NCI-H2081 (cell line): ENCODE results near the gene GDI2.
"Not testable (repeated sequence)": the region's sequence is repeated elsewhere in the genome, so short reads cannot be mapped to it uniquely, and the experiment has no call there.

Experiments used
- DNase-seq, 2 experiments: peaks; one replicate each; lab custom pipeline; 2025; lab: John Stamatoyannopoulos, UW

The GDI2 gene

DNA sequence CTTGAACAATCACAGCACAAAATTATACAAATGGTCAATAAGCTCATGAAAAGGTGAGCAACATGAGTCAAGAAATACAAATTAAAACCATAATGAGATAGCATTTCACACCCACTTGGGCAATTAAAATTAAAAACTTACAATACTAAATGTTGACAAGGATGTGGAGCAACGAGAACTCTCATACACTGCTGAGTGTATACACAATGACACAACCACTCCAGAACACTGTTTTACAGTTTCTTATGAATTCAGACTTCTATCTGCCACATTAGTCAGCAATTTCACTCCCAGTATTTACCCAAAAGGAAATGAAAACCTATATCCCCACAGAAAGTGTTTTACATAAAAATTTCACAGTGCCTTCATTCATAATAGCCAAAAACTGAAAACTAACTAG lies 31.1 kb downstream of the GDI2 start:
- no peak for DNase-seq

DNA sequence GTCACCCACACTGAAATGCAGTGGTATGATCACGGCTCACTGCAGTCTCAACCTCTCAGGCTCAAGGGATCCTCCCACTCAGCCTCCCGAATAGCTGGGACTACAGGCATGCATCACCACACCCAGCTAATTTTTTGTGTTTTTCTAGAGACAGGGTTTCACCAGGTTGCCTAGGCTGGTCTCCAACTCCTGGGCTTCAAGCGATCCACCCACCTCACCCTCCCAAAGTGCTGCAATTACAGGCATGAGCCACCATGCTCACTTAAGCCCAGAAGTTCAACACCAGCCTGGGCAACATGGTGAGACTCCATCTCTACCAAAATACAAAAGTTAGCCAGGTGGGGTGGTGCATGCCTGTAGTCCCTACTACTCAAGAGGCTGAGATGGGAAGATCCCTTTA lies 33.5 kb downstream of the GDI2 start:
- no peak for DNase-seq

DNA sequence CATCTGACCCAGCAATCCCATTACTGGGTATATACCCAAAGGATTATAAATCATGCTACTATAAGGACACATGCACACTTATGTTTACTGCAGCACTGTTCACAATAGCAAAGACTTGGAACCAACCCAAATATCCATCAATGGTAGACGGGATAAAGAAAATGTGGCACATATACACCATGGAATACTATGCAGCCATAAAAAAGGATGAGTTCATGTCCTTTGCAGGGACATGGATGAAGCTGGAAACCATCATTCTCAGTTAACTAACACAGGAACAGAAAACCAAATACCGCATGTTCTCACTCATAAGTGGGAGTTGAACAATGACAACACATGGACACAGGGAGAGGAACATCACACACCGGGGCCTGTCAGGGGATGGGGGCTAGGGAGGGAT lies 35.5 kb downstream of the GDI2 start:
- DNase-seq, result not testable (repeated sequence)

DNA sequence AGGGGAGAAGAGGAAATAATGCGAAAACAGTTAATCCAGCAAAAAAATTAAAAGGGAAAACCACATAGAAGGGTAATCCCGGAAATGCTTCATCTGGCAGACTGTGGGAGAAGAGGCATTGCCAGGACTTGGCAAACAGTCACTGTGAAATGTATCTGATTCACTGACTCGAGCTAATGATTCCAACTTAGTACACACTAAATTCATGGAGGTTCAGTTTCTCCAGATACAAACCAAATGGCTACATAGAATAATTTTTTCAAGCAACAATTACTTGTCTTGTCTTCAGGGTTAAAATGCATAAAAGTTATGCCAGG lies 36.4 kb downstream of the GDI2 start:
- no peak for DNase-seq

DNA sequence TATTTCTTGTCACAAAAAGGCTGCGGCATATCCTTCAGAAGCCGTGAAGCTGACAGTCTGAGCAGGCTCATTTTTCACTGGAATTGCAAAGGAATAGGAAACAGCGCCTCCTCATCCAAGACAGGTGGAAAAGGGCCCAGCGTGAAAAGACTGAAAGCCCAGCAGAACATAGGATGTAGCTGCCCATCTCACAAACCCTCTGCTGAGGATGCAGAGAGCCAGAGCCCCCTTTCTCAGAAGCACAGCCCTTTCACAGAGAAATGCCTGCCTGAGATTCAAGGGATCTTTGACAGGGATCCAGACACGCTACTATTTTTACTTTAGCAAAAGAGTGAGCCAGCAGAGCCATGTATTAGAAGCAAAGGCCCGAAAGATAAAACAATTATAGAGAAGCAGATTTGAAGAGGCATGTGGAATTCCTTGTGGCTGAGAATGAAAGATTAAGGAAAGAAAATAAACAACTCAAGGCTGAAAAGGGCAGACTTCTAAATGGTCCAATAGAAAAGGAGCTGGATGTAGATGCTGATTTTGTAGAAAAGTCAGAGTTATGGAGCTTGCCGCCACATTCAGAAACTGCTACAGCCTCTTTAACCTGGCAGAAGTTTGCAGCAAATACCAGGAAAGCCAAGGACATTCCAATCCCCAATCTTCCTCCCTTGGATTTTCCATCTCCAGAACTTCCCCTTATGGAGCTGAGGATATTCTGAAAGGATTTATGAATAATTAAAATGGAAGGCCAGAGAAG lies 36.9 kb downstream of the GDI2 start:
- DNase-seq, result no peak

DNA sequence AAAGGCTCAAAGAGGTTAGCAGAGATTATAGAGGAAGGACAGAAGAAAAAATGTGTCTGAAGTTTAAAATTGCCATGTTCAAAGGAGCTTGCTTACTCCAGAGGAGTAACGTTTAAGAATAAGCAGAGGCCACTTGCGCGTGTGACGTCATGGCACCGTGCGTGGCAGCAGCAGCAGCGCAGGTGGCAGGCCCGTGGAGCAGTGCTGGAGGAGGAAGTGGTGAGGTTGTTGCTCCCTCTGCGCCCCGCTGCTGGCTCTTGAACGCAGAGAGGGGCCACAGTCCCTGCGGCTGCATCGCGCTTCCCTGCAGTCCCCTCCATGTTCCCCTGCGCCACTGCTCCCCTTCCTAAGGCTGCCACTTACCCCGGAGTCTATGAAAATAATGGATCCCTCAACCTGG lies 37.5 kb downstream of the GDI2 start:
- DNase-seq, result no peak

DNA sequence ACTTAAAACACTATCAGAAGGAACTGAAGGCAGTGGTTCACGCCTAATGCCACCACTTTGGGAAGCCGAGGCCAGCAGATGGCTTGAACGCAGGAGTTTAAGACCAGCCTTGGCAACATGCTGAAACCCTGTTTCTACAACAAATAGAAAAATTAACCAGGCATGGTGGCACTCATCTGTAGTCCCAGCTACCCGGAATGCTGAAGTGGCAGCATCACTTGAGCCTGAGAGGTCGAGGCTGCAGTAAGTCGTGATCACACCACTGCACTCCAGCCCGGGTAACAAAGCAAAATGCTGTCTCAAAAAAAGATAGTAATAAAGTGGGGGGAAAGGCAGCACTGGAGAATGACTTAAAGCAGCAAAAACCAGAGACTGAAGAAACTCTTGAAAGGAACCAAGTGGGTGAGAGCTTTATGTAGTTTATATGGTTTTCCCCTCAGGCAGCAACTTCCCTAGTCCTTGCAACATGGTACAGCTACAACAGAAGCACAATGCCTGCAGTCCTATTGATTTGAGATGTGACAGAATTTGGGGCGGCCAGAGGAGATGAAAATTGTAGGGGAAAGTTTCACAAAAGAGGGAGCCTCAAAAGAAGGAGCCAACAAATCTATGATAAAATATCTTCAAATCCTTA lies 38.1 kb downstream of the GDI2 start:
- no peak for DNase-seq

DNA sequence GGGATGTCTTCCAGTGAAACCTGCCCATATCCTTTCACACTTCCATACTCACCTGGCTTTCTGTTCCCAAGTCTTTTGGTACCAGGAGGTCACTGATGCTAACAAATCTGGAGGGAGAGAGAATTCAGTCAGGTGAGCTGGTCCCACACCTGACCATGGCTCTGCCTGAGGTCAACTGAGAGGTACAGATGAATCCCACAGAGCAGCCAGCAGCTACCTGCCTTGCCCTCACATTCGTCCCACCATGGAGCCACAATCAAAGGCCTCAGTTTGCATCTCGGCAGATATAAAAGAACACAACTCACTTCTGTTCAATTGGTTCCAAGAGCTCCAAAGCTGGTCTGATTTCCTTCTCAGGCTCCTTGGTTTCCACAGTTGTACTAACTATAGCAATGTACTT lies 47.0 kb downstream of the GDI2 start:
- DNase-seq, result no peak

DNA sequence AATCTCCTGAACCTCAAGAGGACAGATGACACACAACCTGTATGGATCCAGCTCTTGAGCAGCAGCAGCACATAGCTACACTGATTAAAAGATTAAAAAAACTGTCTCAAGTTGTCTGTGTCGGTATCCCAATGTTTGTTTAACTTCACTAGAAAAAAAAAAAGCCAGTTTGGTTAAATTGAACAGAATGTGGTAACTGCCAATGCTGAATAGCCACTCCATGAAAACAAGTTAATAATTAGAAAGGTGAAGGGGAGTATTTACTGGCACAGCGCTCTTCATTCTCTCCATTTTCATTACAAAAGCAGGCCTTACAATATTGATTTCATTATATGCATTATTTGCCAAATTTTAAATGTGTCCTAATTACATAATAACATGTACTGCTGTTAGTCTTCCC lies 47.6 kb downstream of the GDI2 start:
- DNase-seq, result no peak

DNA sequence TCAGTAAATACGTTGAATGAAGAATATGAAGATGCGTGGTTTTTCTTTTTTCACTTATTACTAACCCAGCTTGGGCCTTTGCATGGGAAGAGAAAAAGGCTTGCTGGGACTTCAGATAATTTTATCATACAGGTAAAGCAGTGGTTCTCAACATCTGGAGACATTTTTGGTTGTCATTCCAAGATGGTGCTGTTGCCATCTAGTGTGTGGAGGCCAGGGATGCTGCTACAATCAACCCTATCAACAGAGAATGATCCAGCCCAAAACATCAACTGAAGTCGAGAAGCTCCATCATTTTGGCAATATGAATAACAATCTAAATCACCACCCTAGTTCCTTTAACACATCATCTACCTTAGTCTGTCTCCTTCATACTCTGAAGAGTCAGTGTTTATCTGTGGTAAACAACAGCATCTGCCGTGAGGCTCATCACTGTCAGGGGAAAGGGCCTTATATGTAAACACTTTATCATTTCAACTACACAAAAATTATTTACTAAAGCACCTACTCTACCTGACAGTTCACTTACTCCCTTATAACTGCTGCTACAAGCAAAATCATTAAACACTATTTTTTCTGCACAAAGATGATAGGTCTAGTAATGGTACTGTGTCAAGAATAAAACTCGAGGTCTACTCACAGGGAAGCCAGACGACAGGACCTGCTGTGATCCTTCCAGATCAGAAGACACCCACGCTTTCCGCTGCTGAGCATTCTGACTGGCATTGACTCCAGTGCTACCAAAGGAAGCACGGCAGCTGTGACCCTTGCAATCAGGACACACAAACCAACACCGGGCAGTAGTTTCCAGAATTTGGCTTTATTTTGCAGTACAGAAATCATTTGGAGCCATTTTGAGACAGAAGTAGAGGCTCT lies 48.6 kb downstream of the GDI2 start:
- DNase-seq, result no peak

DNA sequence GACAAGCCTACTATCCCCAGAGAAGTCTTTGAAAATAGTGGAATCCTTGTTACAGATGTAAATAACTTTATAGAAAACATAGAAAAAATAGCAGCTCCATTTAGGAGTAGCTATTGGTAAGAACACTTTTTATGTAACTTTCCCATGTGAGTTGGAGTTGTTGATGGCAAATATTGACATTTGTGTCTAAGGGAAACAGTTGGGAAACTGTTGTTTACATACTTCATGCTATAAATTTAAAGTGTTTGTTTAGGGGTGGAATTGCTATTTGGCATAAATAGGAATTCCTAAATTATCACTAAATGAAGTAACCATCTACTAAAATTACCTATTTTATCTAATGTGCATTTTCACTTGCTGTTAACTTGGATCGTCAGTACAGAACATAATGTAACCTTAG lies 50.7 kb downstream of the GDI2 start:
- DNase-seq, result no peak

DNA sequence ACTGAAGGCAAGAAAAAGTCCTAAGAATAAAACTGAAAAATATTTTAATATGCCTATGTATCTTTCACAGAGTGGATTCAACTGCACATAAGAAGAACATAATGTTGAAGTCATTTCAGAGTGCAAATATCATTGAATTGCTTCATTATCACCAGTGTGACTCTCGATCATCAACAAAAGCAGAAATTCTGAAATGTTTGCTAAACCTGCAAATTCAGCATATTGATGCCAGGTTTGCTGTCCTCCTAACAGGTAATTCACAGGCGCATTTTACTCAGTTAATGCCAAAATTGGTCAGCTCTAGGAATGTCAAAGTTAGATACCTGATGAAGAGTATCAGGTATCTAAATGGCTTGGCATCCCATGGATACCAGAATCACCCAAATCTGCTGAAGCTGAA lies 52.0 kb downstream of the GDI2 start:
- no peak for DNase-seq

- DNase-seq, result no peak
Observed at GRCh38 chr10:5760515-5760914, 52.7 kb downstream of the GDI2 start.

DNA sequence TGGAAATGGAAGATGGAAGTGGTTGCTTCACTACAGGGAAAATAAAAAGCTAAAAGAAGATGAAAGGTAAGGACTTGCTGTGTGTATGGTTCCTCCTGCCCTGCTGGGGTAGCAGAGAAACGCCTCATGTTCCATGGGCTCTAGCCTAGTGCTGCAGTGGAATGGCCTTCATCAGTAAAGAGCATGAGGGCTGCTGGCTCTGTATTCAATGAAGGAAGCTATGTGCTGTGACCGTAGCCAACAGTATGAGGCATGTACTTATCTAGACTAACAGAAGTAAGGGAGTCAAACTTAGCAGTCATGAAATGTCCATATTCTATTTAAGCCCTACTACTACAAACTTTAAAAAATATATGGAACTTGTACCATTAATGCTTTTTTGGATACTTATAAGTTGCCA lies 54.3 kb downstream of the GDI2 start:
- DNase-seq, result no peak

- no peak for DNase-seq
Observed at GRCh38 chr10:5757766-5758517, 55.3 kb downstream of the GDI2 start.

DNA sequence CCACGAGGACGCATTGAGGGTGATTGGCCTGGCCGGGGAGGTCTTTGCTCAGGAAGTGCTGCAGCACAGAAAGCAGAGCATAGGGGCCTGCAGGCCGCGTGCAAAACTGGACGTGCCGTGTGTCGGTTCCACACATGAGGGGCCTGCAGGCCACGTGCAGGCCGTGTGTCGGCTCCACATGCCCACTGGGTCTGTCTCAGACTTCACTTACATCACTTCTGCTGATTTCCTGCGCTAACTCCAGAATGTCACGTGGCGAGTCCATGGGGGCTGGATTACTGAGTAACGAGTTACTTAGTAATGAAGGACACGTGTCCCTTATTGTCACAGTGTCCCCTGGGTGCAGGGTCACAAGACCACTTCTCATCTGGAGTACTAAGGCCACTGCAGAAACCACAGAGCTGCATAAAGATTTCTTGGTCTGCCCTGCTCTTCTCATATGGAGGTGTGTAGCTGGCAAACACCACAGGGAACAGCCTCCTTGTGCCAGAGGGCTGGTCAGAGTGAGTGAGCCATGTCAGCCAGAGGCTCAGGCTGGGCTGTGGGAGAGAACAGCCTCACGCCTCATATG lies 60.8 kb downstream of the GDI2 start:
- no peak for DNase-seq

DNA sequence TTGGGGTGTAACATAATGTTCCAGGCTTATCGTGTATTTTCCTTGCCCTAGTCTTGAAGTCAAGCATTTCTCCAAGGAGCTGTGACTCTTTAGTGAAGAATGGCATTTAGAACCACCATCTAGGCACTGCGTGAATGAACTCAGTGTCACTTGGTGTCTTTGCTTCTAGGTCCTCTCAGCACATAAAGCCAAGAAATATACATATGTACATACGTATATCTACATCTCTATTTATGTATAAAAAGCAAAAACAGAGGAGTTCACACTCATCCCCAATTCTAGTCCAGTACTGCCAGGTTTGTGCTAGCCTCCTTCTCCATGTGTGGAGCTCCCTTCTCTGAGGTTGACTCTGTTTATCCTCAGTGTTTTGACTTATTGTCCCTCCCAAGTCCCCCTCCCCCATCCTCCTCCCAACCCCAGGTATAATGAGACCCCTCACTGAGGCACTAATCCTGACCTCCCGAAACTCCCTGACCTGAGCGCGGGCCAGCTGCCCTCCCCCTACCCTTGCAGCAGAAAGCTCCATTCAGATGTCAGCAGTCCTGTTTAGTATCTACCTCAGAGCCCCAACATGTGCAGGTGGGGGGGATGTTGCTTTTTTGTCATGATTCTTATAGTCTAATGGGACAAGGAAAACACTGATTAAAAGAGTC lies 61.5 kb downstream of the GDI2 start:
- no peak for DNase-seq

DNA sequence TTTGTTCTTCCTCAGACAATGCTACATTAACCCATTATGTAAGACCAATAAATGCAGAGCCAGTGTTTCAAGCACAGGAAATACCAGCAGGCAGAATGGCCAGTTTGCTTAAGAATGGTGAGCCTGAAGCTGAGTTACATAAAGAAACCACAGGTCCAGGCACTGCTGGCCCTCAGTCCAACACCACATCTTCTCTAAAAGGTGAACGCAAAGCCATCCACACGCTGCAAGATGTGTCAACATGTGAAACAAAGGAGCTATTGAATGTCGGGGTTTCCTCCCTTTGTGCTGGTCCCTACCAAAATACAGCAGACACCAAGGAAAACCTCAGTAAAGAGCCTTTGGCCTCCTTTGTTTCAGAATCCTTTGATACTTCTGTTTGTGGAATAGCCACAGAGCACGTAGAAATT lies 64.8 kb downstream of the GDI2 start:
- DNase-seq, result no peak

DNA sequence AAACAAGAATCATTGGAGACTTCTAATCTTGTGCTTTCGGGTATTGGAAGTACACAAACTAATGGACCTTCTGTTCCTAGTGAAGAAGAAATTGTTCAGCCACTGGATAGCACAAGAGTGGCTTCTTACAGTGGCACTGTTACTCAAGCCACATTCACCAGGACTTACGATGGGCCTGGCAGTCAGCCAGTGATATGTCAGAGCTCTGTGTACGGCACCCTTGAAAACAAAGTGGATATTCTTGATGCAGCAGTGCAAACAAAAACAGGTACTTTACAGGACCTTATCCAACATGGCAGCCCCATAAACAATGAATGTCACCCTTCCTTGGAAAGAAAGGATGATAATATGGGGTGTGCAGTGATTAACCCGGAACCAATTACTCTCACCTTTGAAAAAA lies 67.0 kb downstream of the GDI2 start:
- no peak for DNase-seq

DNA sequence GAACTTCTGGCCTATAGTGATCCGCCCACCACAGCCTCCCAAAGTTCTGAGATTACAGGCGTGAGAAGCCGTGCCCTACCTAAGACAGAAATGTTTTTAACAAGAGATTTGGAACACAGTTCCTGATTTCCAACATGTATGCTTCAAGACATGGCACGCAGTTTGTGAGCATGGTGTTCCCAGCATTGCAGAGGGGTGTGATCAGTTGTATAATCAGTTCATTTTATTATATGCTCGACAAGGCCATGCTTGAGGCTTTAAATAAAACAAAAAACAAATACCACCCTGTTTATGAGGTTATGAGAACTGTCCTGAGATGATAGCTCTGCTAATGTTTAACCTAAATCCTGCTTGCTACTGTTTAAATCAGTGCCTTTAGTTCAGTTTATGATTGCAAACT lies 68.4 kb downstream of the GDI2 start:
- no peak for DNase-seq

GRCh38 chr10:5743736-5744135 lies 69.5 kb downstream of the GDI2 start:
- DNase-seq, result no peak

DNA sequence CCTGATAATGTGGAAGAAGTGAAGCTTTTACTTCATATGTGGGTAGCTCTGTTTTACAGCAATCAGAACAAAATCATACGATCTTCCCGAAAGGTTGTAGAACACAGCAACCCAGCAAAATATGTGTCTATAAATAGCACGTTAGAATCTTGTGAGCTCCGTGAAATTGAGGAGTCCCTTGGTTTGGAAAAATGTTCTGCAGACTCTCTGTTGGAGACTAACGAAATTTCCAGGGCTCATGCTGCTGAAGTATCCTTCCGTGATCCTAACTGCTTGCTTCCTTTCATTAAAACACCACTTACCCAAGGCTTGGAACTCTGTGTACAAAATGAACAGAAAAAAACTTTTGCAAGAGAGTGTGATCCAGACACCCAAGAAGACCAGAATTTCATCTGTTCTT lies 71.1 kb downstream of the GDI2 start:
- DNase-seq, result no peak
